WERI-Rb-1 (cell line): Measurements from ENCODE around the gene LCTL.
"Not testable (repeated sequence)": the region's sequence is repeated elsewhere in the genome, so short reads cannot be mapped to it uniquely, and the experiment has no call there.

Experiments used
- DNase-seq: peaks from one replicate; pipeline ENCODE4 v3.0.0-alpha.2; 2020
- H3K27ac ChIP-seq: fragments of 250-450 bp; sonication (Bioruptor Pico); 2 replicates; pipeline ENCODE4 v1.5.1; 2020; ENCODE audit warnings: mild to moderate bottlenecking, moderate library complexity
- H3K27me3 ChIP-seq: fragments of 250-450 bp; sonication (Bioruptor Pico); 2 replicates; pipeline ENCODE4 v1.5.1; 2021; ENCODE audit warnings: mild to moderate bottlenecking, low read depth, moderate library complexity; ENCODE audit not compliant: insufficient read depth, severe bottlenecking
- H3K36me3 ChIP-seq: fragments of 250-450 bp; sonication (Bioruptor Pico); 2 replicates; pipeline ENCODE4 v1.5.1; 2020; ENCODE audit warnings: mild to moderate bottlenecking, moderate library complexity
- H3K4me3 ChIP-seq: 2 replicates; pipeline ENCODE4 v1.5.1; 2011; ENCODE audit warnings: low read depth, mild to moderate bottlenecking, control low read depth, low read length
- H3K9me3 ChIP-seq: fragments of 250-450 bp; sonication (Bioruptor Pico); 2 replicates; pipeline ENCODE4 v1.5.1; 2021; ENCODE audit warnings: mild to moderate bottlenecking, moderate library complexity; ENCODE audit not compliant: severe bottlenecking
- CTCF ChIP-seq: IDR thresholded peaks from 2 replicates; pipeline ENCODE4 v1.5.1; 2011; ENCODE audit warnings: low read depth, mild to moderate bottlenecking, control low read depth, inconsistent platforms, low read length

Gene LCTL

GRCh38 chr15:66505430-66505811, 60.4 kb downstream of the LCTL start:
- Histone ChIP-seq H3K4me3 (peak overlapping the region; percentile 97), H3K36me3 (peaks cover 49% of the 10 kb centered on the region)
- no peak for DNase-seq

GRCh38 chr15:66504563-66505429, 61.0 kb downstream of the LCTL start, which contains the start of the genes RPL4 and ZWILCH:
Gene RPL4, minus strand, starts transcription at chr15:66504855. Its CDS starts 65 bp downstream, at chr15:66504790.
Gene ZWILCH, plus strand, starts transcription at chr15:66505326. Its CDS starts 13 bp downstream, at chr15:66505339.
- H3K27me3 ChIP-seq = no peaks in the 10 kb centered on the region
- DNase-seq = peak; percentile 63
- no peak for TF ChIP-seq CTCF
- no peaks in the 10 kb centered on the region for H3K9me3 ChIP-seq
- peaks cover 55% of the 10 kb centered on the region for H3K36me3 ChIP-seq
- H3K4me3 ChIP-seq = peak within 1 kb of the TSS; percentile 97
- H3K27ac ChIP-seq = peak within 1 kb of the TSS; percentile 99

More at GRCh38 chr15:66505430-66505811, 60.4 kb downstream of the LCTL start:
- H3K9me3 ChIP-seq = no peaks in the 10 kb centered on the region
- no peaks in the 10 kb centered on the region for H3K27me3 ChIP-seq
- TF ChIP-seq CTCF = no peak
- H3K27ac ChIP-seq = peak overlapping the region; percentile 99

- H3K36me3 ChIP-seq = peaks cover 59% of the 10 kb centered on the region
- H3K4me3 ChIP-seq = peak overlapping the region; percentile 97
- DNase-seq = no peak
- H3K27me3 ChIP-seq = no peaks in the 10 kb centered on the region
- no peaks in the 10 kb centered on the region for H3K9me3 ChIP-seq
- peak overlapping the region; percentile 99 for H3K27ac ChIP-seq
- no peak for TF ChIP-seq CTCF
These were observed 61.8 kb downstream of the LCTL start for GRCh38 chr15:66503780-66504562.

GRCh38 chr15:66503041-66503648, 62.7 kb downstream of the LCTL start:
- DNase-seq, H3K27ac ChIP-seq, H3K9me3 ChIP-seq, H3K27me3 ChIP-seq: not testable (repeated sequence)
- H3K4me3 ChIP-seq = peak overlapping the region; percentile 97; the same call in 1 of the 2 replicates
- peaks cover 63% of the 10 kb centered on the region for H3K36me3 ChIP-seq

- no peak for TF ChIP-seq CTCF
- H3K36me3 ChIP-seq = peaks cover 66% of the 10 kb centered on the region
- no peak overlapping the region for H3K4me3 ChIP-seq
- H3K27ac ChIP-seq = no peak overlapping the region
- no peaks in the 10 kb centered on the region for H3K9me3 ChIP-seq
- DNase-seq = no peak
- H3K27me3 ChIP-seq = no peaks in the 10 kb centered on the region
These were observed 63.3 kb downstream of the LCTL start for GRCh38 chr15:66502491-66502890.

GRCh38 chr15:66500346-66500745, 65.5 kb downstream of the LCTL start:
- H3K9me3 ChIP-seq, DNase-seq, H3K4me3 ChIP-seq, H3K27ac ChIP-seq, H3K27me3 ChIP-seq: not testable (repeated sequence)
- peaks cover 77% of the 10 kb centered on the region for H3K36me3 ChIP-seq
